HEK293 (cell line): ENCODE data around the gene PNMA8A.

ENCODE experiments used
- CTCF ChIA-PET: fragments of 350-600 bp; formaldehyde crosslinking; extraction: SDS; loops from one replicate; lab custom pipeline; 2021; ENCODE audit warnings: antibody characterized with exemption; lab: Yijun Ruan, JAX
- POLR2A ChIA-PET: fragments of 300-600 bp; formaldehyde crosslinking; extraction: SDS; loops from one replicate; lab custom pipeline; 2020; ENCODE audit warnings: antibody characterized with exemption, inconsistent platforms; lab: Yijun Ruan, JAX
- H3K27ac ChIP-seq: fragments of 200-500 bp; sonication (Bioruptor generic); 2 replicates; pipeline ENCODE4 v1.5.1; 2014; ENCODE audit warnings: low read depth, low read length, control low read depth, inconsistent platforms; ENCODE audit errors: extremely low read depth
- H3K36me3 ChIP-seq, 2 experiments: fragments of 200-500 bp in 1 of 2; sonication (Bioruptor generic) in 1 of 2; 1 replicate in 1 of 2; 2 replicates in 1 of 2; pipeline ENCODE4 v1.5.1; 2014 to 2017; ENCODE audit warnings: inconsistent platforms in 2 of 2, low read length in 2 of 2; ENCODE audit not compliant: control insufficient read depth in 2 of 2, insufficient read depth in 1 of 2
- H3K4me1 ChIP-seq: fragments of 200-500 bp; sonication (Bioruptor generic); 2 replicates; pipeline ENCODE4 v1.5.1; 2014; ENCODE audit warnings: mild to moderate bottlenecking, low read length, inconsistent platforms; ENCODE audit not compliant: control insufficient read depth, insufficient read depth
- H3K4me3 ChIP-seq: 2 replicates; pipeline ENCODE4 v1.5.1; 2011; ENCODE audit warnings: low read depth, mild to moderate bottlenecking, control low read depth, low read length, moderate library complexity
- H3K9me3 ChIP-seq: fragments of 200-500 bp; sonication (Bioruptor generic); 2 replicates; pipeline ENCODE4 v1.5.1; 2014; ENCODE audit warnings: low read depth, low read length, inconsistent platforms; ENCODE audit not compliant: control insufficient read depth, insufficient read depth
- EGR2 ChIP-seq: fragments of 450-650 bp; formaldehyde crosslinking; IDR thresholded peaks from 2 replicates; pipeline ENCODE4 v1.5.1; 2016; ENCODE audit warnings: low read depth, missing biosample characterization, missing genetic modification characterization
- FEZF1 ChIP-seq: fragments of 450-650 bp; formaldehyde crosslinking; IDR thresholded peaks from 2 replicates; pipeline ENCODE4 v1.5.1; 2016; ENCODE audit warnings: missing biosample characterization, missing genetic modification characterization
- ZFHX2 ChIP-seq: fragments of 450-650 bp; formaldehyde crosslinking; conservative IDR thresholded peaks from 2 replicates; pipeline ENCODE4 v1.5.1; 2016; ENCODE audit warnings: missing biosample characterization, missing genetic modification characterization
- ZNF133 ChIP-seq: fragments of 450-650 bp; formaldehyde crosslinking; IDR thresholded peaks from 2 replicates; pipeline ENCODE4 v1.5.1; 2016; ENCODE audit warnings: missing biosample characterization, missing genetic modification characterization
- ZNF19 ChIP-seq: fragments of 450-650 bp; formaldehyde crosslinking; IDR thresholded peaks from 2 replicates; pipeline ENCODE4; 2016; ENCODE audit warnings: missing biosample characterization, missing genetic modification characterization, low read depth
- ZNF335 ChIP-seq: fragments of 450-650 bp; formaldehyde crosslinking; conservative IDR thresholded peaks from 2 replicates; pipeline ENCODE4 v1.5.1; 2016; ENCODE audit warnings: missing biosample characterization, missing genetic modification characterization
- ZNF350 ChIP-seq: fragments of 450-650 bp; formaldehyde crosslinking; IDR thresholded peaks from 2 replicates; pipeline ENCODE4 v1.5.0; 2017; ENCODE audit warnings: missing biosample characterization, mild to moderate bottlenecking, missing genetic modification characterization
- ZNF37A ChIP-seq: fragments of 450-650 bp; IDR thresholded peaks from 2 replicates; pipeline ENCODE4 v1.5.1; 2018; ENCODE audit warnings: missing biosample characterization, missing genetic modification characterization
- ZNF514 ChIP-seq: fragments of 450-650 bp; formaldehyde crosslinking; IDR thresholded peaks from 2 replicates; pipeline ENCODE4 v1.5.1; 2016; ENCODE audit warnings: missing biosample characterization, missing genetic modification characterization
- ZNF521 ChIP-seq: fragments of 450-650 bp; formaldehyde crosslinking; IDR thresholded peaks from 2 replicates; pipeline ENCODE4 v1.5.1; 2017; ENCODE audit warnings: missing biosample characterization, mild to moderate bottlenecking, missing genetic modification characterization
- ZNF544 ChIP-seq: fragments of 450-650 bp; formaldehyde crosslinking; IDR thresholded peaks from 2 replicates; pipeline ENCODE4 v1.5.0; 2017; ENCODE audit warnings: missing biosample characterization, missing genetic modification characterization
- ZNF600 ChIP-seq: fragments of 450-650 bp; formaldehyde crosslinking; IDR thresholded peaks from 2 replicates; pipeline ENCODE4 v1.5.1; 2016; ENCODE audit warnings: missing biosample characterization, missing genetic modification characterization
- TF ChIP-seq, protein P1 (sequence below): fragments of 450-650 bp; formaldehyde crosslinking; IDR thresholded peaks from 2 replicates; pipeline ENCODE4 v1.5.1; 2017; ENCODE audit warnings: missing biosample characterization, missing genetic modification characterization
- TF ChIP-seq, protein P2 (sequence below): fragments of 450-650 bp; formaldehyde crosslinking; IDR thresholded peaks from 2 replicates; pipeline ENCODE4 v1.5.1; 2016; ENCODE audit warnings: missing biosample characterization, missing genetic modification characterization, borderline replicate concordance
- TF ChIP-seq, protein P3 (sequence below): fragments of 450-650 bp; formaldehyde crosslinking; IDR thresholded peaks from 2 replicates; pipeline ENCODE4 v1.5.1; 2016; ENCODE audit warnings: missing biosample characterization, missing genetic modification characterization, low read depth

The PNMA8A gene

DNA sequence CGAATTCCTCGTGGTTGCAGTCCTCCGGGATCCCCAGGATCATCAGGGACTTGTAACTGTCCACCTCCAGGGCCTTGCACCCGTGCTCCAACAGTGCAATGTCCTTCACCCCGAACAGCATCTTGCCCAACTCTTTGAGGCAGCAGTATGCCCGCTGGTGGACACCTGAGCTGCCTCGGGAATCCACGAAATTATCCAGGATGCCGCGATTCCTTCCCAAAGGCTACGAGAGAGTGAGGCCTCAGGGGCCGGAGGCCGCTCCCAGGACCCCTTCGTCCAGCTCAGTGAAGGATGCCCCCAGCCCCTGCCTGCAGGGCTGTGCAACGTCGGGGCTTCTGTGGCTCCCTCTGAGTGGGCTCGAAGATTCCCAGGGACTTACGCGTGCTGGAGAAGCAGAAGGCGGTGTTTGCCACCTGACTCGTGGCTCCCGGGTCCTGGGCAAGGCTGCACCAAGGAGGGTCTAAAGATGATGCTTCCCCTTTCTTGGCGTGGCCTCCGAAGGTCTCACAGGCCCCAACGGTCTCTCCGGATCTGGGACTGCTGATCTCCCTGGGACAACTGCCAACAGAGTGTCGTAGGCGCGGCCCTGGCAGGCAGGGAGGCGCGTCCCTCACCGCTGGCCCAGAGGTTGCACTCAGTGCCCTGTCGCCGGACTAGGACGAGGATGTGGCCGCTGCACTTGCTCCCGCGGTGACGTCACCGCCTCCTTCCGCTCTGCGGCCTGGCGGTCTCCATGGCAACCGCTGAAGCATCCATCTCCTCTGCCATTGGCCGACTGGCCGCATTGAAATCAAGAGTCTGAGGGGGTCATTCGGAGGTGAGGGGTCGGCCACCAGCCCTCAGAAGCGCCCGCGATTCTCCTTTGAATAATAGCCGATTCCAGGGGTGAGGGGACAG is 42.9 kb downstream of the PNMA8A start, which contains the start of gene PNMA8C:
Gene PNMA8C (minus strand): TSS at position 698 of the 897 bp plus-strand sequence. CDS start 577 bp downstream, at position 121.
- Histone ChIP-seq H3K36me3 (no peaks in the 10 kb centered on the region), H3K4me1 (peaks cover 7% of the 10 kb centered on the region), H3K27ac (no peak within 1 kb of the TSS)
- ChIA-PET POLR2A (no interaction called here), CTCF (interaction anchor here (0.7 to 1.9 kb wide), 5 partner anchors 22 to 168 kb away, joined by 3 to 10 read pairs (median 4); no protein-coding TSS in a partner anchor)
- peak; percentile 41; the same call in 1 of the 2 replicates for TF ChIP-seq ZNF133
- TF ChIP-seq ZNF19 (tag by site-specific recombination), result no peak
- TF ChIP-seq, all 188 proteins: peak for 1
- H3K4me3 ChIP-seq, result peak within 1 kb of the TSS; percentile 14; the same call in 1 of the 2 replicates
- H3K9me3 ChIP-seq, result no peaks in the 10 kb centered on the region

DNA sequence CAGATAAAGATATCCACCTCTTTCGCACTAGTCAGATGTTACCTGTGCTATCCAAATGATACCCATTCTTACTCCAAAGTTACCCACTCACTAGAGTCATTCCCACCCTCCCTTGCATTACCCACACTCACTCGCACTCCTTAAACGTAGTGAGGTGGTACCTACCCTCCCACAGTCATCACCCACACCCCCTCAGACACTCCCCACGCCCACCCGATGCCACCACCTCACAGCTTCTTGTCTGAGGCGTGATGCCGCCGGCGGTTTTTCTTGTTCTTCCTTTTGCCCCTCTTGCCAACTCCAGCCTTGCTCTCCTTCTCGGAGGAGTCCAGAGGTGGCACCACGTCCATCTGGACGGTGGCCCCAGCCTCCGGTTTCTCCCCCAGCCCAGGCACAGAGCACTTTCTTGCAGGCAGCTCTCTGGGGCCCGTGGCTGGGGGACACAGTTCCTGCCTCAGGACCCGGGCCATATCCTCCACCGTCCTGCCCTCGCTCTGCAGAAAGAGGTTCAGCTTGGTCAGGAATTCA is 43.8 kb downstream of the PNMA8A start:
- ChIA-PET POLR2A (interaction anchor here (0.7 to 1.1 kb wide), 2 partner anchors 14 to 602 kb away, joined by 3 to 8 read pairs; partner anchors contain the start of gene CCDC8), CTCF (interaction anchor here (0.6 to 1.9 kb wide), 9 partner anchors 22 to 349 kb away, joined by 3 to 10 read pairs (median 3); no protein-coding TSS in a partner anchor)
- Histone ChIP-seq H3K27ac (no peak overlapping the region), H3K36me3 (no peaks in the 10 kb centered on the region), H3K9me3 (no peaks in the 10 kb centered on the region), H3K4me1 (peaks cover 7% of the 10 kb centered on the region), H3K4me3 (no peak overlapping the region)
- TF ChIP-seq ZNF544 (tag by site-specific recombination) (no peak), EGR2 (tag by site-specific recombination) (peak; percentile 73; the same call in 1 of the 2 replicates), ZNF514 (no peak), FEZF1 (no peak), ZFHX2 (peak; percentile 75)

DNA sequence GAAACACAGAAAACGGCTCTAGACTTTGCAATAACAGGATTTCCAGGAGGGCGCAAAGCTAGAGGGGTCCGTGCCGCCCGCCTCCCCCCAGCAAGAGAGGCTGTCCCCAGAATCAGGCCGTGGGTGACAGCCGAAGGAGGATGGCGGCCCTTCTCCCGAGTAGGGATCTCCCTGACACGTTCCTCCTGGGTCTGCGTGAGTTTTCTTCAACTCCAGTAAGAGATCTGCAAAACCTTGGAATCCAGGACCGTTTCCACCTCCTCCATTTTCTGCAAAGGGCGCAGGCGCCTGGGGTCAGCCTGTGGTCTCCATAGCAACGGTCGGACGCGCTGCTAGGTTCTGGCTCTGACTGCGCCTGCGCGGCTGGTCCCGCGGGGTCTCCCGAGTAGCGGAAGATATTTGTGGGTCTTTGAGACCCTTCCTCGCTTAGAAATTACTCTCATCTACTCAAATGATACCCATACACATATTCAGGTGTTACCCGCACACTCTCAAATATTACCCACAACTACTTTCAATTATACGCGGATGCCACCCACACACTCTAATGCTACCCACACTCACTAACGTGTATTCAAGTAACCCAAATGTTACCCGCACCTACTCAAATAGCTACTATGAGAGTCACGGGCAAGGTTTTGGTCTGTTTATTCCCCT is 44.7 kb downstream of the PNMA8A start:
- Histone ChIP-seq H3K4me1 (peaks cover 7% of the 10 kb centered on the region), H3K27ac (no peak overlapping the region; the same call in 1 of the 2 replicates), H3K36me3 (no peaks in the 10 kb centered on the region), H3K4me3 (peak overlapping the region; percentile 30), H3K9me3 (no peaks in the 10 kb centered on the region)
- ChIA-PET CTCF (interaction anchor here (0.6 to 1.9 kb wide), 8 partner anchors 9 to 350 kb away, joined by 3 to 10 read pairs (median 4); no protein-coding TSS in a partner anchor), POLR2A (interaction anchor here (0.7 to 1.1 kb wide), 2 partner anchors 13 to 601 kb away, joined by 3 to 8 read pairs; partner anchors contain the start of gene CCDC8)
- TF ChIP-seq, protein P1, sequence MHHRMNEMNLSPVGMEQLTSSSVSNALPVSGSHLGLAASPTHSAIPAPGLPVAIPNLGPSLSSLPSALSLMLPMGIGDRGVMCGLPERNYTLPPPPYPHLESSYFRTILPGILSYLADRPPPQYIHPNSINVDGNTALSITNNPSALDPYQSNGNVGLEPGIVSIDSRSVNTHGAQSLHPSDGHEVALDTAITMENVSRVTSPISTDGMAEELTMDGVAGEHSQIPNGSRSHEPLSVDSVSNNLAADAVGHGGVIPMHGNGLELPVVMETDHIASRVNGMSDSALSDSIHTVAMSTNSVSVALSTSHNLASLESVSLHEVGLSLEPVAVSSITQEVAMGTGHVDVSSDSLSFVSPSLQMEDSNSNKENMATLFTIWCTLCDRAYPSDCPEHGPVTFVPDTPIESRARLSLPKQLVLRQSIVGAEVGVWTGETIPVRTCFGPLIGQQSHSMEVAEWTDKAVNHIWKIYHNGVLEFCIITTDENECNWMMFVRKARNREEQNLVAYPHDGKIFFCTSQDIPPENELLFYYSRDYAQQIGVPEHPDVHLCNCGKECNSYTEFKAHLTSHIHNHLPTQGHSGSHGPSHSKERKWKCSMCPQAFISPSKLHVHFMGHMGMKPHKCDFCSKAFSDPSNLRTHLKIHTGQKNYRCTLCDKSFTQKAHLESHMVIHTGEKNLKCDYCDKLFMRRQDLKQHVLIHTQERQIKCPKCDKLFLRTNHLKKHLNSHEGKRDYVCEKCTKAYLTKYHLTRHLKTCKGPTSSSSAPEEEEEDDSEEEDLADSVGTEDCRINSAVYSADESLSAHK (tag by site-specific recombination), result no peak
- TF ChIP-seq ZNF350 (tag by site-specific recombination) (no peak), ZNF521 (no peak), ZNF600 (no peak), ZNF335 (tag by site-specific recombination) (peak; percentile 88), ZNF37A (tag by site-specific recombination) (no peak)
- TF ChIP-seq, protein P2, sequence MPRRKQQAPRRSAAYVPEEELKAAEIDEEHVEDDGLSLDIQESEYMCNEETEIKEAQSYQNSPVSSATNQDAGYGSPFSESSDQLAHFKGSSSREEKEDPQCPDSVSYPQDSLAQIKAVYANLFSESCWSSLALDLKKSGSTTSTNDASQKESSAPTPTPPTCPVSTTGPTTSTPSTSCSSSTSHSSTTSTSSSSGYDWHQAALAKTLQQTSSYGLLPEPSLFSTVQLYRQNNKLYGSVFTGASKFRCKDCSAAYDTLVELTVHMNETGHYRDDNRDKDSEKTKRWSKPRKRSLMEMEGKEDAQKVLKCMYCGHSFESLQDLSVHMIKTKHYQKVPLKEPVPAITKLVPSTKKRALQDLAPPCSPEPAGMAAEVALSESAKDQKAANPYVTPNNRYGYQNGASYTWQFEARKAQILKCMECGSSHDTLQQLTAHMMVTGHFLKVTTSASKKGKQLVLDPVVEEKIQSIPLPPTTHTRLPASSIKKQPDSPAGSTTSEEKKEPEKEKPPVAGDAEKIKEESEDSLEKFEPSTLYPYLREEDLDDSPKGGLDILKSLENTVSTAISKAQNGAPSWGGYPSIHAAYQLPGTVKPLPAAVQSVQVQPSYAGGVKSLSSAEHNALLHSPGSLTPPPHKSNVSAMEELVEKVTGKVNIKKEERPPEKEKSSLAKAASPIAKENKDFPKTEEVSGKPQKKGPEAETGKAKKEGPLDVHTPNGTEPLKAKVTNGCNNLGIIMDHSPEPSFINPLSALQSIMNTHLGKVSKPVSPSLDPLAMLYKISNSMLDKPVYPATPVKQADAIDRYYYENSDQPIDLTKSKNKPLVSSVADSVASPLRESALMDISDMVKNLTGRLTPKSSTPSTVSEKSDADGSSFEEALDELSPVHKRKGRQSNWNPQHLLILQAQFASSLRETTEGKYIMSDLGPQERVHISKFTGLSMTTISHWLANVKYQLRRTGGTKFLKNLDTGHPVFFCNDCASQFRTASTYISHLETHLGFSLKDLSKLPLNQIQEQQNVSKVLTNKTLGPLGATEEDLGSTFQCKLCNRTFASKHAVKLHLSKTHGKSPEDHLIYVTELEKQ (tag by site-specific recombination), result no peak
- TF ChIP-seq, protein P3, sequence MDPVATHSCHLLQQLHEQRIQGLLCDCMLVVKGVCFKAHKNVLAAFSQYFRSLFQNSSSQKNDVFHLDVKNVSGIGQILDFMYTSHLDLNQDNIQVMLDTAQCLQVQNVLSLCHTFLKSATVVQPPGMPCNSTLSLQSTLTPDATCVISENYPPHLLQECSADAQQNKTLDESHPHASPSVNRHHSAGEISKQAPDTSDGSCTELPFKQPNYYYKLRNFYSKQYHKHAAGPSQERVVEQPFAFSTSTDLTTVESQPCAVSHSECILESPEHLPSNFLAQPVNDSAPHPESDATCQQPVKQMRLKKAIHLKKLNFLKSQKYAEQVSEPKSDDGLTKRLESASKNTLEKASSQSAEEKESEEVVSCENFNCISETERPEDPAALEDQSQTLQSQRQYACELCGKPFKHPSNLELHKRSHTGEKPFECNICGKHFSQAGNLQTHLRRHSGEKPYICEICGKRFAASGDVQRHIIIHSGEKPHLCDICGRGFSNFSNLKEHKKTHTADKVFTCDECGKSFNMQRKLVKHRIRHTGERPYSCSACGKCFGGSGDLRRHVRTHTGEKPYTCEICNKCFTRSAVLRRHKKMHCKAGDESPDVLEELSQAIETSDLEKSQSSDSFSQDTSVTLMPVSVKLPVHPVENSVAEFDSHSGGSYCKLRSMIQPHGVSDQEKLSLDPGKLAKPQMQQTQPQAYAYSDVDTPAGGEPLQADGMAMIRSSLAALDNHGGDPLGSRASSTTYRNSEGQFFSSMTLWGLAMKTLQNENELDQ (tag by site-specific recombination), result no peak
